ENCODE measurements around the gene TNK1.

GRCh38 chr17:7423679-7424078 lies 42.8 kb downstream of the TNK1 start:
- TF ChIP-seq CTCF (IDR thresholded peaks at IDR 0.05) (no peak), POLR2A (IDR thresholded peaks at IDR 0.05) (no peak)
